HG02623 (cell line): ENCODE data around the gene OXGR1.
"Not testable (repeated sequence)": the region's sequence is repeated elsewhere in the genome, so short reads cannot be mapped to it uniquely, and the experiment has no call there.

Experiments used
- ATAC-seq: cut with Tn5 transposase; IDR thresholded peaks from one replicate; pipeline ENCODE4 v1.9.1; 2021; ENCODE audit warnings: moderate library complexity; ENCODE audit not compliant: unreplicated experiment

Gene OXGR1

GRCh38 chr13:97005625-97006262, 11.5 kb upstream of the OXGR1 start:
- ATAC-seq = no peak

- ATAC-seq = no peak
These were observed 10.6 kb upstream of the OXGR1 start for GRCh38 chr13:97004886-97005285.

GRCh38 chr13:97004096-97004876, 10.0 kb upstream of the OXGR1 start:
- ATAC-seq = no peak

GRCh38 chr13:97003071-97003470, 8.8 kb upstream of the OXGR1 start:
- no peak for ATAC-seq

- no peak for ATAC-seq
These were observed 8.3 kb upstream of the OXGR1 start for GRCh38 chr13:97002581-97002980.

- ATAC-seq = no peak
These were observed 7.4 kb upstream of the OXGR1 start for GRCh38 chr13:97001636-97002035.

GRCh38 chr13:97000295-97000925, 6.1 kb upstream of the OXGR1 start:
- no peak for ATAC-seq

- ATAC-seq = no peak
These were observed 4.8 kb upstream of the OXGR1 start for GRCh38 chr13:96999091-96999490.

- no peak for ATAC-seq
These were observed 3.8 kb upstream of the OXGR1 start for GRCh38 chr13:96998051-96998450.

GRCh38 chr13:96996886-96997285, 2.6 kb upstream of the OXGR1 start:
- ATAC-seq = no peak

- no peak for ATAC-seq
These were observed 1.8 kb upstream of the OXGR1 start for GRCh38 chr13:96996107-96996506.

- ATAC-seq = no peak
These were observed 575 bp upstream of the OXGR1 start for GRCh38 chr13:96994858-96995243.

- no peak for ATAC-seq
These were observed 651 bp downstream of the OXGR1 start for GRCh38 chr13:96993634-96994016.

- no peak for ATAC-seq
These were observed 1.6 kb downstream of the OXGR1 start for GRCh38 chr13:96992633-96993032.

GRCh38 chr13:96991072-96991471, 3.2 kb downstream of the OXGR1 start:
- ATAC-seq = no peak

- ATAC-seq = no peak
These were observed 5.8 kb downstream of the OXGR1 start for GRCh38 chr13:96988441-96988840.

GRCh38 chr13:96984051-96984508, 10.2 kb downstream of the OXGR1 start:
- peak; percentile 100 for ATAC-seq

GRCh38 chr13:96982672-96983071, 11.6 kb downstream of the OXGR1 start:
- ATAC-seq = no peak

- not testable (repeated sequence) for ATAC-seq
These were observed 14.4 kb downstream of the OXGR1 start for GRCh38 chr13:96979861-96980260.

GRCh38 chr13:96968027-96968426, 26.2 kb downstream of the OXGR1 start:
- no peak for ATAC-seq

- ATAC-seq = no peak
These were observed 27.0 kb downstream of the OXGR1 start for GRCh38 chr13:96967248-96967745.
